Measurements from ENCODE around the gene NXPH1.

NXPH1 gene

GRCh38 chr7:8753355-8753754 lies 319.9 kb downstream of the NXPH1 start:
- TF ChIP-seq CTCF (conservative IDR thresholded peaks at IDR 0.05): no peak

DNA sequence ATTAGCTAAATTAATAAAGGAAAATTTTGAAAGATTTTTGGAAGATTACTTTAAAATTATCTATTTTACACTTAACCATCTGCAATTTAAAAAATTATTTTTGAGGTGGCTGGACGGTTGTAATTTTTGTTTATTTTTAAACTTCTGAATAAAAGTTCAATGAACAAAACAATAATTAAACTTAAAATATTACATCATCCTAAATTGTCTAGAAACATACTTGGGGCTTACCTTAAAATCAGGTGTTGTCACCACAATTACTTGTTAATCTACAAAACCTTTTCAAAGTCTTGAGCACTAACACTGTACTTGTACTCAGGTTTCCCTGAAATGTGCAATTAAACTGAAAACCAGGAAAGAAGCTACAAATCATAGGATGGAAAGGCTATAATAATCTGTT lies 328.3 kb downstream of the NXPH1 start:
- no peak overlapping the region for H3K27ac ChIP-seq
- TF ChIP-seq CTCF (conservative IDR thresholded peaks at IDR 0.05): no peak

More at GRCh38 chr7:8753355-8753754, 319.9 kb downstream of the NXPH1 start:
- H3K27ac ChIP-seq: no peak overlapping the region

DNA sequence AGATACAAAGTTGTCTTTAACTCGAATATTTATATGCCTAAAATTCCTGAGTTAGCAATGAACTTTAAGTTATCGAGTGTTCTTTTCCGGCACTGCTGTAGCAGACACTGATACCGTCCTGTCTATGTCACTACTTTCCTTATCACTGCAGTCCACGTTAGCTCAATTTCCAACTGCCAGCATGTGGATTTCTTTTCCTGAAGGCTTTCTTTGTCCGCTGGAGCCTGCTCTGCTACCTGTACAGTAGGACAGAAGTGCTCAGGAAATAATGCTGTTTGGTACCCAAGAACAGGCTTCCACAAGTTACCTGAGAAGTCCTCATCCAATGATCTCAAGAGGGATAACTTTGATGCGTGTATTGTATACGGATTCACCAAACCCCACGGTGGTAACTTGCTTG lies 329.4 kb downstream of the NXPH1 start:
- H3K27ac ChIP-seq: no peak overlapping the region
- TF ChIP-seq CTCF (conservative IDR thresholded peaks at IDR 0.05): no peak

DNA sequence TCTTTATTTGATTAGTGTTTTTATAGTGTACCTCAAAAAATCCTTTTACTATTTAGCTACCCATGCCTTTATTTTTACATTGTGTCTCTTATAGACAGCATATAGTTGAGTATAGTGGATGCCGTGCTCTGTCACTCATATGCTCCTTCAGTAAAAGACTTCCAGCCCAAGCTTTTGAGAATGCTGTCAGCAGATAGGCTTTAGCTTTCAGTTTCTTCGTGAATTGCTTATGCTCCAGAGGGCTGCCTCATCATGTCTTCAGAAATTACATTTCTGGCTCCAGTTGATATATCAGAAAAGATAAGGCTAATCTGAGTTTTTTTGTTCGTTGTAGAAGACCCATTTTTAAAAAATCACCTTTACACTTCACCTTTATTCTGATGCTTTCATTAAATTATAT lies 332.0 kb downstream of the NXPH1 start:
- H3K27ac ChIP-seq: no peak overlapping the region
- TF ChIP-seq CTCF (conservative IDR thresholded peaks at IDR 0.05): no peak

DNA sequence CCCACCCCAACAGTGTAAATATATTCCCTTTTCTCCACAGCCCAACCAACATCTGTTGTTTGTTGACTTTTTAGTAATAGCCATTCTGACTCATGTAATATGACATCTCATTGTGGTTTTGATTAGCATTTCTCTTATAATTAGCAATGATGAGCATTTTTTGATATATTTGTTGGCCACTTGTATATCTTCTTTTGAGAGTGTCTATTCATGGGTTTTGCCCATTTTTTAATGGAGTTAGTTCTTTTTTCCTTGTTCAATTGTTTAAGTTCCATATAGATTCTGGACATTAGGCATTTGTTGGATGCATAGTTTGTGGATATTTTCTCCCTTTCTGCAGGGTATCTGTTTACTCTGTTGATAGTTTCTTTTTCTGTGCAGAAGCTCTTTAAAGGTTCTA lies 340.1 kb downstream of the NXPH1 start:
- no peak overlapping the region for H3K27ac ChIP-seq
- no peak for TF ChIP-seq CTCF (conservative IDR thresholded peaks at IDR 0.05)

DNA sequence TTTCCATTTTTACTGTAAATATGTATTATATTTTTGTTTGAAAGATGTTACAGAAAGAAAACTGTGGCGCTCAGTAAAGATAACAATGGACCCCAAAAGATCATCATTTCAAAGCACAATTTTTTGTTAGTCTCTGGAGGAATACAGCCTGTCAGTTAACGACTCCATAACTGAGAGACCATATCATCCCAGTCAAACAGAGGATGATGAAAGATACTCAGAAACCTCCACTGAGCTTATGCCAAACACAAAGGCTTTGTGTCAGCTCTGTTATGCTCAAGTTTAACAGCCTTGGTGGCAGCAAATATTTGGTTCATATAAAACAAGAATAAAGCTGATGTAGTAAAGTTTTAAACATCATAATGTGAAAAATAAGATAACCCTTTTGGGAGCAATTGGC lies 345.1 kb downstream of the NXPH1 start:
- no peak for TF ChIP-seq CTCF (conservative IDR thresholded peaks at IDR 0.05)
- H3K27ac ChIP-seq: no peak overlapping the region

GRCh38 chr7:8781166-8781565 lies 347.8 kb downstream of the NXPH1 start:
- TF ChIP-seq CTCF (conservative IDR thresholded peaks at IDR 0.05): no peak
- no peak overlapping the region for H3K27ac ChIP-seq

DNA sequence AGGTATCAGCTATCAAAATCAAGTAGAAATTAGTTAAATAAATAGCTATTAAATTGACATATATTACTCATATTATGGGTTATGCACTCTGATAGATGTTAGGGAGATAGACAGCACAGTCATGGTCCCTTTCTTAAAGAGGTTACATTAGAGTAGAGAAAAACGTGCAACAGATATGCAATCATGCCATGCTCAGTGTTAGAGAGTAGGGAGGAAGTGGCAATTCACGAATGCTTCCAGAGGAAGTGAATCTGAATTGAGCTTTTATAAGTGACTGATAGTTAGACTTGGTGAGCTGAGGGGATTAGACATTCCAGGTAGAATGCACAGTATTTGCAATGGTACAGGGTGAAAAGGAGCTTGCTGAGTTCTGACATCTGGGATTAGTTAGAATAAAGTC lies 349.8 kb downstream of the NXPH1 start:
- no peak overlapping the region for H3K27ac ChIP-seq
- no peak for TF ChIP-seq CTCF (conservative IDR thresholded peaks at IDR 0.05)

Data from VCaP (cell line).